Coronary artery (tissue), 2 donors: ENCODE measurements around the gene IGSF8.

ENCODE experiments used
- DNase-seq: peaks from one replicate; pipeline ENCODE4 v3.0.0-alpha.2; 2017; ENCODE audit warnings: low spot score
- H3K27ac ChIP-seq, 2 donors: fragments of 200-600 bp; sonication (generic); one replicate each; pipeline ENCODE4 v1.5.1; 2016 to 2019
- H3K4me3 ChIP-seq: fragments of 200-600 bp; sonication (generic); 2 replicates; pipeline ENCODE4 v1.5.1; 2016; ENCODE audit warnings: mild to moderate bottlenecking, moderate library complexity
- CTCF ChIP-seq: fragments of 200-600 bp; sonication (generic); IDR thresholded peaks from one replicate; pipeline ENCODE4 v1.5.1; 2019; ENCODE audit warnings: antibody characterized with exemption

IGSF8 gene

GRCh38 chr1:160105155-160105554 lies 6.7 kb upstream of the IGSF8 start:
- Histone ChIP-seq H3K4me3 (no peak overlapping the region), H3K27ac (no peak overlapping the region)
- TF ChIP-seq CTCF, result no peak
- no peak for DNase-seq

- DNase-seq, result no peak
- Histone ChIP-seq H3K27ac (peak overlapping the region in 1 of 2 donors; percentile 55), H3K4me3 (no peak overlapping the region)
- no peak for TF ChIP-seq CTCF
Observed at GRCh38 chr1:160104486-160104885, 6.1 kb upstream of the IGSF8 start.

GRCh38 chr1:160103658-160104408 lies 5.4 kb upstream of the IGSF8 start:
- Histone ChIP-seq H3K27ac (peak overlapping the region in 1 of 2 donors; percentile 55), H3K4me3 (no peak overlapping the region)
- DNase-seq, result no peak
- no peak for TF ChIP-seq CTCF

GRCh38 chr1:160101717-160102522 lies 3.5 kb upstream of the IGSF8 start:
- peak overlapping the region; percentile 93 to 98 for H3K27ac ChIP-seq
- peak overlapping the region; percentile 14 for H3K4me3 ChIP-seq
- TF ChIP-seq CTCF, result no peak
- DNase-seq, result no peak

- TF ChIP-seq CTCF, result peak; percentile 95
- Histone ChIP-seq H3K27ac (peak overlapping the region; percentile 93 to 98), H3K4me3 (peak overlapping the region; percentile 14)
- DNase-seq, result peak; percentile 90
Observed at GRCh38 chr1:160101037-160101716, 2.8 kb upstream of the IGSF8 start.

DNA sequence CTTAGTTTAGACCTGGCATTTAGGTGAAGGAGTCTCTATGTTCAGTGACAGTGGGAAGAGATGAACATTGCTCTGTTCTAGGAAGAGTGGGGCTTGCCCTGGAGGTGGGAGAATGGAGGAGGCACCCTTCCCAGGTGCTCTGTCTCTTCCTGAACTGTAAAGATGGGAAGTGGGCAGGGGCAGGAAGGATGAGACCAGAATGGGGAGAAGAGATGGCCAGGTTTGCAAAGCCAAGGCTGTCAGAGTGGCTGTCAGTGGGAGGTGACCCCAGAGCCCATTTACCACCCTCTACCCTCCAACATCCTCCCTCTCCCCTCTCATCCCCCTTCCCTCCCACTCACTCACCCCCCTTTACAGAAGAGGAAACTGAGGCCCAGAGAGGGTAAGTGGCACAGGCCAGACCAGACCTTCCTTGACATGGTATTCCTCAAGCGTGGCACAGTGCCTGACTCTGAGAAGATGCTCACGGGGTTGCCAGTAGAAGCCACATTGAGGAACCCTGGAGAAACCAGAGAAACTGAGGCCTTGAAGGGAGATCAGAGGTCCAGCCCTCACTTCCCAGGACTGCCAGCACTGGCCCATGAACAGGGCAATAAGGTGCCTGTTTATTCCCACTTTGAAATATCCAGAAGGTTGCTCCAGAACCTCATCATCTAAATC lies 1.4 kb upstream of the IGSF8 start:
- TF ChIP-seq CTCF, result no peak
- Histone ChIP-seq H3K27ac (peak overlapping the region; percentile 93 to 98), H3K4me3 (peak overlapping the region; percentile 95)
- DNase-seq, result no peak
